Measurements from ENCODE around the gene SVBP.

DNA sequence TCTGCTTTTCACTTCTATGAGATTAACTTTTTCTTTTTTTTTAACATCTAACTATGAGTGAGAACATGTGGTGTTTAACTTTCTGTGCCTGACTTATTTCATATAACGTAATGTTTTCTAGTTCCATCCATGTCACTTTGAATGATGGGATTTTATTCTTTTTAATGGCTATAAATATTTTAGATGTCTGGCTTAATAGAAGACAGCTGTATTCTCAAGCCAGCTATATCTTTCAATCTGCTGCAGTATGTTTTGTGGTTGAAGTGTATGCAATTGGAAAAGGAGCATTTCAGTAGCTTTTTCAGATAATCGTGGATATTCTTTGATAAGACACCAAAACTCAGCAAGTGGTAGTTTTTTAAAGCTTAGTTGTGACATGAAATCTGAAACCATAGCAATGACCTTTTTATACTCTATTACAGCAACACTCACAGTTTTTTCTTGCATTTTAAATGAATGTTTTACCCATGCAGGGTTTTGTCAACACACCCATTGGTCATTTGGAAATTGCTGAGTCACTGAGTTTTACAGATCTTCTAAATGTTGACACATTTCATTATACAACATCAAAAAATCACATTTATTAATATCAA, 5.7 kb upstream of the SVBP start:
- TF ChIP-seq TAF1 (IDR thresholded peaks at IDR 0.05; ENCODE audit: borderline replicate concordance, insufficient read depth, low read length) (no peak), POLR2AphosphoS5 (IDR thresholded peaks at IDR 0.05; ENCODE audit: low read depth, low read length) (no peak), SIN3A (IDR thresholded peaks at IDR 0.05; ENCODE audit: borderline replicate concordance, insufficient read depth, low read length) (no peak), FOXP2 (optimal IDR thresholded peaks at IDR 0.05; ENCODE audit: borderline replicate concordance, extremely low read depth, extremely low read length, insufficient read depth) (no peak)
- TF ChIP-seq, protein P1, sequence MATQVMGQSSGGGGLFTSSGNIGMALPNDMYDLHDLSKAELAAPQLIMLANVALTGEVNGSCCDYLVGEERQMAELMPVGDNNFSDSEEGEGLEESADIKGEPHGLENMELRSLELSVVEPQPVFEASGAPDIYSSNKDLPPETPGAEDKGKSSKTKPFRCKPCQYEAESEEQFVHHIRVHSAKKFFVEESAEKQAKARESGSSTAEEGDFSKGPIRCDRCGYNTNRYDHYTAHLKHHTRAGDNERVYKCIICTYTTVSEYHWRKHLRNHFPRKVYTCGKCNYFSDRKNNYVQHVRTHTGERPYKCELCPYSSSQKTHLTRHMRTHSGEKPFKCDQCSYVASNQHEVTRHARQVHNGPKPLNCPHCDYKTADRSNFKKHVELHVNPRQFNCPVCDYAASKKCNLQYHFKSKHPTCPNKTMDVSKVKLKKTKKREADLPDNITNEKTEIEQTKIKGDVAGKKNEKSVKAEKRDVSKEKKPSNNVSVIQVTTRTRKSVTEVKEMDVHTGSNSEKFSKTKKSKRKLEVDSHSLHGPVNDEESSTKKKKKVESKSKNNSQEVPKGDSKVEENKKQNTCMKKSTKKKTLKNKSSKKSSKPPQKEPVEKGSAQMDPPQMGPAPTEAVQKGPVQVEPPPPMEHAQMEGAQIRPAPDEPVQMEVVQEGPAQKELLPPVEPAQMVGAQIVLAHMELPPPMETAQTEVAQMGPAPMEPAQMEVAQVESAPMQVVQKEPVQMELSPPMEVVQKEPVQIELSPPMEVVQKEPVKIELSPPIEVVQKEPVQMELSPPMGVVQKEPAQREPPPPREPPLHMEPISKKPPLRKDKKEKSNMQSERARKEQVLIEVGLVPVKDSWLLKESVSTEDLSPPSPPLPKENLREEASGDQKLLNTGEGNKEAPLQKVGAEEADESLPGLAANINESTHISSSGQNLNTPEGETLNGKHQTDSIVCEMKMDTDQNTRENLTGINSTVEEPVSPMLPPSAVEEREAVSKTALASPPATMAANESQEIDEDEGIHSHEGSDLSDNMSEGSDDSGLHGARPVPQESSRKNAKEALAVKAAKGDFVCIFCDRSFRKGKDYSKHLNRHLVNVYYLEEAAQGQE (IDR thresholded peaks at IDR 0.05; ENCODE audit: insufficient read depth in 1 of 2, low read depth in 2 of 2, low read length in 2 of 2), result no peak
